Fibroblast of the aortic adventitia (primary cell): ENCODE results near the gene KEL. TPM values are rescaled to one million over a fixed set of nuclear protein-coding genes. Genes with fewer than 3 reads are reported as not detected.
A peak's percentile ranks its signal among the peaks of the same experiment; 100 is the strongest.

Source experiments
- DNase-seq: peaks from one replicate; pipeline ENCODE4 v3.0.0-alpha.2; 2010; ENCODE audit warnings: low read depth
- H3K4me3 ChIP-seq: 2 replicates; pipeline ENCODE4 v1.5.1; 2011; ENCODE audit warnings: low read depth, mild to moderate bottlenecking, control low read depth, low read length, moderate library complexity
- CTCF ChIP-seq: IDR thresholded peaks from 2 replicates; pipeline ENCODE4 v1.5.1; 2011; ENCODE audit warnings: mild to moderate bottlenecking, low read length, control low read depth, inconsistent platforms; ENCODE audit not compliant: insufficient read depth
- total RNA-seq: library from RNA; depleted of rRNA; stranded (reverse); fragments of >200 nt; gene quantifications from 2 replicates; pipeline ENCODE4 v1.2.3, GENCODE V29; 2012; ENCODE audit warnings: low replicate concordance

Gene KEL
- total RNA-seq, 1 donor = not detected

GRCh38 chr7:142960955-142961512 is 1.1 kb downstream of the KEL start:
- DNase-seq = no peak
- TF ChIP-seq CTCF = no peak
- no peak overlapping the region for H3K4me3 ChIP-seq

DNA sequence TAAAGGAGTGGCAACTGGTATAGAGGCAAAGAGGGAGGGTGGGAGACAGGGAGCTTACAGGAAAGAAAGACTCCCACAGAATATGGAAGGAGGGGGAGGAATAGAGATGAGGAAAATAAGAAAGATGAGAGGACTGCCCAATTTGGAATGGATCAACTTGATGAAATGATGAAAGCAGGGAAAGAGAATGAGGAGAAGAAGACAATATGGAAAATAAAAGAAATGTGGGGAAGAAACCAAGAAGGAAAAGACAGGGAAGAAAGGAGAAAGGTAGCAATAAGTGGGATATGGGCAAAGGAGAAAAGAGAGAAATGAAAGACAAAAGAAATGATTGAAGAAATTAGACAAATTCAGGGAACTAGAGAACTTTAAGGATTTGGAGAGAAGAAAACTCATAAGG is 3.0 kb downstream of the KEL start:
- DNase-seq = no peak
- no peak for TF ChIP-seq CTCF
- H3K4me3 ChIP-seq = no peak overlapping the region

GRCh38 chr7:142957723-142958122 is 4.4 kb downstream of the KEL start:
- H3K4me3 ChIP-seq = no peak overlapping the region
- TF ChIP-seq CTCF = no peak
- DNase-seq = no peak

- no peak for TF ChIP-seq CTCF
These were observed 5.1 kb downstream of the KEL start for GRCh38 chr7:142956951-142957623.

DNA sequence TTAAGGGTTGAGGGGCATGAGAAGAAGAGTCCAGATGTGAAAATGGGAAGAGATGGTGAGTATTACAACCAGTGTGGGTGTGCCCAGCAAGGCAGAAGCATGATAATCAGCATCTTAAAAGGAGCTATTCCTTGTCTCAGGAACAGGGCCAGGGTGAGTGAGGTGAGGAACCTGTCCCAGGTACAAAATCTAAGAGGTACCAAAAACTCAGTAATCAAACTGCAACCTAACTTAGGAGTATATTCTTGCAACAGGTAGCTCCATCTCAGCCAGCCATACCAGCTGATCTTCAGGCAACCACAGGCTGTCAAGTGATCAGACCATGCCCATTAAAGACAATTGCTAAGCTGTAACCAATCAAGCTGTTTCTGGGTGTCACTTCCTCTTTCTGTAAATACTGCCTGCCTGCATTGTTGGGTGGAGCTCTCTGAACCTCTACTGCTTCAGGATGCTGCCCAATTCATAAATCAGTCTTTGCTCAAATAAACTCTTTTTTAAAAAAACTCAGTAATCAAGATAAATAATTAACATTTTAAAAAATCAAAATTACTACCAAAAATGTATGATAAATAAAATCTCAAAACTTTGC is 7.4 kb downstream of the KEL start:
- TF ChIP-seq CTCF = no peak
- DNase-seq = no peak
- no peak overlapping the region for H3K4me3 ChIP-seq

More at GRCh38 chr7:142956951-142957623, 5.1 kb downstream of the KEL start:
- DNase-seq = peak; percentile 49
- no peak overlapping the region for H3K4me3 ChIP-seq

DNA sequence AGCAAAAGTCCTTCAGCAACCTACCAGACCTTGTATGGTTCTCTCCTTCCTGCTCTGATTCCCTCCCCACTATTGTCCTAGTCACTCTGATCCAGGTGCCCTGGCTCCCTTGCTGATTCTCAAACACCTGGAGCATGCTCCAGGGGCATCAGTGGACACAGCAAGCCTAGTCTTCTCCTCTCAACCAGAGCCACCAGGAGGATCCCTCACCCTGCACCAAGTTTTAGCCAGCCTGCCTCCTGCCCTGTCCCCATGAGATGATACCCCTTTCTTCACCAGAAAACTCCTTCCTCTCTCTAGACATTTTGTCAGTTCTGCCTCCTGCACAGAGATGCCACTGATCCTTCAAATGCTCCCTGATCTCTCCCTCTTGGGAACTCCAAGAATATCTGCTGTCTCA is 11.9 kb downstream of the KEL start:
- H3K4me3 ChIP-seq = no peak overlapping the region
- TF ChIP-seq CTCF = no peak
- DNase-seq = no peak
